ENCODE results near the gene ATG7. TPM values are rescaled to one million over a fixed set of nuclear protein-coding genes. Genes with fewer than 3 reads are reported as not detected.
A peak's percentile ranks its signal among the peaks of the same experiment; 100 is the strongest.
"Not testable (repeated sequence)": the region's sequence is repeated elsewhere in the genome, so short reads cannot be mapped to it uniquely, and the experiment has no call there.

Gene ATG7
- total RNA-seq, 1 donor: 131 TPM

DNA sequence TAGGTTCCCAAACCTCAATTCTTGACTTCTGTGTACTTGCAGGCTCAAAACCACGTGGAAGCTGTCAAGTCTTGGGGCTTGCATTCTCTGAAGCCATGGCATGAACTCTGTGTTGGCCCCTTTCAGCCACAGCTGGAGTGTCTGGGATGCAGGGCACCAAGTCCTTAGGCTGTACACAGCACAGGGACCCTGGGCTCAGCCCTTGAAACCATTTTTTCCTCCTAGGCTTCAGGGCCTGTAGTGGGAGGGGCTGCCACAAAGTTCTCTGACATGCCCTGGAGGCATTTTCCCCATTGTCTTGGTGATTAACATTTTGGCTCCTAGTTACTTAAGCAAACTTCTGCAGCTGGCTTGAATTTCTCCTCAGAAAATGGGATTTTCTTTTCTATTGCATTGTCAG, 135.4 kb downstream of the ATG7 start:
- TF ChIP-seq, protein P1, sequence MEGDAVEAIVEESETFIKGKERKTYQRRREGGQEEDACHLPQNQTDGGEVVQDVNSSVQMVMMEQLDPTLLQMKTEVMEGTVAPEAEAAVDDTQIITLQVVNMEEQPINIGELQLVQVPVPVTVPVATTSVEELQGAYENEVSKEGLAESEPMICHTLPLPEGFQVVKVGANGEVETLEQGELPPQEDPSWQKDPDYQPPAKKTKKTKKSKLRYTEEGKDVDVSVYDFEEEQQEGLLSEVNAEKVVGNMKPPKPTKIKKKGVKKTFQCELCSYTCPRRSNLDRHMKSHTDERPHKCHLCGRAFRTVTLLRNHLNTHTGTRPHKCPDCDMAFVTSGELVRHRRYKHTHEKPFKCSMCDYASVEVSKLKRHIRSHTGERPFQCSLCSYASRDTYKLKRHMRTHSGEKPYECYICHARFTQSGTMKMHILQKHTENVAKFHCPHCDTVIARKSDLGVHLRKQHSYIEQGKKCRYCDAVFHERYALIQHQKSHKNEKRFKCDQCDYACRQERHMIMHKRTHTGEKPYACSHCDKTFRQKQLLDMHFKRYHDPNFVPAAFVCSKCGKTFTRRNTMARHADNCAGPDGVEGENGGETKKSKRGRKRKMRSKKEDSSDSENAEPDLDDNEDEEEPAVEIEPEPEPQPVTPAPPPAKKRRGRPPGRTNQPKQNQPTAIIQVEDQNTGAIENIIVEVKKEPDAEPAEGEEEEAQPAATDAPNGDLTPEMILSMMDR (IDR thresholded peaks at IDR 0.05; ENCODE audit: insufficient read depth, low read depth, low read length): no peak
- DNase-seq (ENCODE audit: low read depth): no peak

DNA sequence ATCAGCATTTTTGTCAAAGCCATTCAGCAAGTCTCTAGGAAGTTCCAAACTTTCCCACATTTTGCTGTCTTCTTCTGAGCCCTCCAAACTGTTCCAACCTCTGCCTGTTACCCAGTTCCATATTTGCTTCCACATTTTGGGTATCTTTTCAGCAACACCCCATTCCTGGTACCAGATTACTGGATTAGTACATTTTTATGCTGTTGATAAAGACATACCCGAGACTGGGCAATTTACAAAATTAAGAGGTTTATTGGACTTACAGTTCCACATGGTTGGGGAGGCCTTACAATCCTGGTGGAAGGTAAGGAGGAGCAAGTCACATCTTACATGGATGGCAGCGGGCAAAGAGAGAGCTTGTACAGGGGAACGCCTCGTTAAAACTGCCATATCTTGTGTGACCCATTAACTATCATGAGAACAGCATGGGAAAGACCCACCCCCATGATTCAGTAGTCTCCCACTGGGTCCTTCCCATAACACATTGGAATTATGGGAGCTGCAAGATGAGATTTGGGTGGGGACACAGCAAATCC, 136.2 kb downstream of the ATG7 start:
- DNase-seq (ENCODE audit: low read depth); H3K4me3 ChIP-seq (ENCODE audit: low read depth, low read length): not testable (repeated sequence)

More for the DNA sequence above, 135.4 kb downstream of the ATG7 start:
- no peak overlapping the region for H3K4me3 ChIP-seq (ENCODE audit: low read depth, low read length)

DNA sequence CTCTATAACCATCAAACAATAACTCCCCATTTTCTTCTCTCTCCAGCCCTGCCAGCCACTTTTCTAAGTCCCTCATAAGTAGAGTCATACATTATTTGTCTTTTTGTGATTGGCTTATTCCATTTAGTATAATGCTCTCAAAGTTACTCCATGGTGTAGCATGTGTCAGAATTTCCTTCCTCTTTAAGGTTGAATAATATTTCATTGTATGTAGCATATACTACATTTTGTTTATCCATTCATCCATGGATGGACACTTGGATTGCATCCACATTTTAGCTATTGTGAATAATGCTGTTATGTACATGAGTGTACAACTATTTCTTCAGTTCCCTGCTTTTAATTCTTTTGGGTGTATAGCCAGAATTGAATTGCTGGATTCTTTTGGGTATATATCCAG, 138.4 kb downstream of the ATG7 start:
- TF ChIP-seq, protein P1 (IDR thresholded peaks at IDR 0.05; ENCODE audit: insufficient read depth, low read depth, low read length): no peak
- DNase-seq (ENCODE audit: low read depth): no peak
- no peak overlapping the region for H3K4me3 ChIP-seq (ENCODE audit: low read depth, low read length)

DNA sequence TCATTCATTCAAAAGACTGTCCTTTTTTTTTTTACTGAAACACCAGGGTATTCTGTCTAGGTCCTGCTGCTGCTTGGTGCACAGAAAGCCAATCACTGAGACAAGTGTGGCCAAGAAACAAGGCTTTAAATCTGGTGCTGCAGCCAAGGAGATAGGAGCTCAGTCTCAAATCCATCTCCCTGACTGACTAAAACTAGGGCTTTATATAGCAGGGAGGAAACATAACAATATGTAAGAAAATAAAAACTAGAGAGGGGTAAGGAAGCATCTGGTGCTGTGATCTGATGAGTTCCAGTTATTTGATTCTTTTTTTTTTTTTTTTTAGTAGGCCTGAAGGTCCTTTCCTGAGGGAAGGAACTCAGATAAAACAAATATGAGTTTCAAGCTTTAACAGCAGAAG, 139.8 kb downstream of the ATG7 start:
- TF ChIP-seq, protein P1 (IDR thresholded peaks at IDR 0.05; ENCODE audit: insufficient read depth, low read depth, low read length): no peak
- no peak for DNase-seq (ENCODE audit: low read depth)
- H3K4me3 ChIP-seq (ENCODE audit: low read depth, low read length): no peak overlapping the region

DNA sequence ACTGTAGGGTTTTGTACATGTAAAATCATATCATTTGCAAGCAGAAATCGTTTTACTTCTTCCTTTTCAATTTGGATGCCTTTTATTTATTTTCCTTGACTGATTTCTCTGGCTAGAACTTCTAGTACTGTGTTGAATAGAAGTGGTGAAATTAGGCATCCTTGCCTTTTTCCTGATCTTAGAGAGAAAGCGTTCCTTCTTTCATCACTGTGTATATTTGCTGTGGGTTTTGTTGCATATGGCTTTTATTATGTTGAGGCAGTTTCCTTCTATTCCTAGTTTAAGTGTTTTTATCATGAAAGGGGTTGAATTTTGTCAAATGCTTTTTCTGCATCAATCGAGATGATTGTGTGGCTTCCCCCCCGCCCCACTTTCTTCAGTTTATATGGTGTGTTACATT, 140.9 kb downstream of the ATG7 start:
- TF ChIP-seq, protein P1 (IDR thresholded peaks at IDR 0.05; ENCODE audit: insufficient read depth, low read depth, low read length): no peak
- no peak for DNase-seq (ENCODE audit: low read depth)
- no peak overlapping the region for H3K4me3 ChIP-seq (ENCODE audit: low read depth, low read length)

DNA sequence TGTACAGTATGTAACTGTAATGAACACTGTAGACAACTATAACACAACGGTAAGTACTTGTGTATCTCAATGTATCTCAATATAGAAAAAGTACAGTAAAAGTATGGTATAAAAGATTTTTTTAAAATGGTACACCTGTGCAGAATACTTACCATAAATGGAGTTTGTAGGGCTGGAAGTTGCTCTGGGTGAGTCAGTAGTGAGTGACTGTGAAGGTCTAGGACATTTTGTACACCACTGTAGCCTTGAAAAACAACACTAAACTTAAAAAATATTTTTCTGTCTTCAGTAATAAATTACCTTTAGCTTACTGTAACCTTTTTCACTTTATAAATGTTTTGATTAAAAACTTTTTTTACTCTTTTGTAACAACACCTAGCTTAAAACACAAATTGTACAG, 142.9 kb downstream of the ATG7 start:
- no peak overlapping the region for H3K4me3 ChIP-seq (ENCODE audit: low read depth, low read length)
- TF ChIP-seq, protein P1 (IDR thresholded peaks at IDR 0.05; ENCODE audit: insufficient read depth, low read depth, low read length): no peak
- DNase-seq (ENCODE audit: low read depth): peak; percentile 5

DNA sequence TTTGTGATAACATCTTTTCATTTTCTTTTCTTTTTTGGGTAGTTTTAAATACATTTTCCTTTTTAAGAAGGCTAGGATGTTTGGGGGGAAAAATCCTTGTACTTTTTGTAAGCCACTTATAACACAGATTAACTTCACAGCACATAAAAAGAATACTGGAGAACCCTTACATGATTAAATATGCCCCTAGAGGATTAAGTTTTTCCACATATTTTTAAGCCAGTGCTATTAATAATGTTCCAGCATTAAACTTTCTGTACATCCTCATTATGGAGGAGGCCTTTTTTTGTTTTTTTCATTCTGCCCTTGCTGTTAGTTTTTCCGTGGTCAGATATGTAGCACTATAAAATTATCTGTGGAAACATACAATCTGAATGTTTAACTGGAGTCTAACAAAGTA, 147.9 kb downstream of the ATG7 start:
- TF ChIP-seq, protein P1 (IDR thresholded peaks at IDR 0.05; ENCODE audit: insufficient read depth, low read depth, low read length): no peak
- H3K4me3 ChIP-seq (ENCODE audit: low read depth, low read length): no peak overlapping the region
- DNase-seq (ENCODE audit: low read depth): no peak

Measured in fibroblast of villous mesenchyme (primary cell).